Measurements from ENCODE around the gene CPOX.
A peak's percentile ranks its signal among the peaks of the same experiment; 100 is the strongest.

CPOX gene

GRCh38 chr3:98612996-98613517, 19.6 kb upstream of the CPOX start:
- H3K27ac ChIP-seq (ENCODE audit: low read depth, low read length) = no peak overlapping the region
- H3K9ac ChIP-seq (ENCODE audit: low read length in 5 of 5) = peak overlapping the region in 1 of 5 donors; percentile 30
- H3K27me3 ChIP-seq (ENCODE audit: control insufficient read depth in 5 of 5, insufficient read depth in 4 of 5, low read length in 5 of 5) = no peaks in the 10 kb centered on the region
- H3K36me3 ChIP-seq (ENCODE audit: control insufficient read depth in 5 of 5, insufficient read depth in 5 of 5, low read length in 5 of 5) = no peaks in the 10 kb centered on the region
- no peaks in the 10 kb centered on the region for H3K9me3 ChIP-seq (ENCODE audit: control insufficient read depth in 5 of 5, low read length in 5 of 5)
- peak overlapping the region in 1 of 5 donors; percentile 11 for H3K4me3 ChIP-seq (ENCODE audit: low read depth in 1 of 5, low read length in 5 of 5)
- H3K4me1 ChIP-seq (ENCODE audit: control insufficient read depth in 5 of 5, insufficient read depth in 5 of 5, low read length in 5 of 5) = peaks cover 0 to 5% (median 0%) of the 10 kb centered on the region in 5 donors

DNA sequence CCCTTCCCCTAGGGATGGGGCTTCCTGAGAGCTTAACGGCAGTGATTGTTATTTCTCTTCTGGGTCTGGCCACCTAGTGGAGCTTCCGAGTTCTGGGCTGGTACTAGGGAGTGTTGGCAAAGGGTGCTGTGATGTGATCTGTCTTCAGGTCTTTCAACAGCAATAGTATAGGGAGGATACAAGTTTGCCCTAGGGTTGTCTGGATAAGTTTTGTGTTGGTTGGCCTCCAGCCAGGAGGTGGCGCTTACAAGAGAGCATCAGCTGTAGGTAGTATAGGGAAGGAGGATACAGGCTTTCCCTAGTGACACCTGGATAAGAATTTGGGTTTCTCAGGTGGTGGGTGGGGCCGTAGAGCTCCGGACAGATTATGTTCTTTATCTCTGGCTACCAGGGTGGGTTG, 19.2 kb upstream of the CPOX start:
- no peak overlapping the region for H3K27ac ChIP-seq (ENCODE audit: low read depth, low read length)
- no peaks in the 10 kb centered on the region for H3K9me3 ChIP-seq (ENCODE audit: control insufficient read depth in 5 of 5, low read length in 5 of 5)
- no peak overlapping the region for H3K9ac ChIP-seq (ENCODE audit: low read length in 5 of 5)
- H3K4me3 ChIP-seq (ENCODE audit: low read depth in 1 of 5, low read length in 5 of 5) = no peak overlapping the region
- H3K36me3 ChIP-seq (ENCODE audit: control insufficient read depth in 5 of 5, insufficient read depth in 5 of 5, low read length in 5 of 5) = no peaks in the 10 kb centered on the region
- H3K4me1 ChIP-seq (ENCODE audit: control insufficient read depth in 5 of 5, insufficient read depth in 5 of 5, low read length in 5 of 5) = peaks cover 0 to 5% (median 0%) of the 10 kb centered on the region in 5 donors
- H3K27me3 ChIP-seq (ENCODE audit: control insufficient read depth in 5 of 5, insufficient read depth in 4 of 5, low read length in 5 of 5) = no peaks in the 10 kb centered on the region

GRCh38 chr3:98608029-98608428, 14.6 kb upstream of the CPOX start:
- no peaks in the 10 kb centered on the region for H3K36me3 ChIP-seq (ENCODE audit: control insufficient read depth in 5 of 5, insufficient read depth in 5 of 5, low read length in 5 of 5)
- peaks cover 0 to 2% (median 0%) of the 10 kb centered on the region in 5 donors for H3K4me1 ChIP-seq (ENCODE audit: control insufficient read depth in 5 of 5, insufficient read depth in 5 of 5, low read length in 5 of 5)
- no peak overlapping the region for H3K27ac ChIP-seq (ENCODE audit: low read depth, low read length)
- no peaks in the 10 kb centered on the region for H3K9me3 ChIP-seq (ENCODE audit: control insufficient read depth in 5 of 5, low read length in 5 of 5)
- H3K27me3 ChIP-seq (ENCODE audit: control insufficient read depth in 5 of 5, insufficient read depth in 4 of 5, low read length in 5 of 5) = no peaks in the 10 kb centered on the region
- H3K9ac ChIP-seq (ENCODE audit: low read length in 5 of 5) = no peak overlapping the region
- no peak overlapping the region for H3K4me3 ChIP-seq (ENCODE audit: low read depth in 1 of 5, low read length in 5 of 5)

- Histone ChIP-seq H3K27ac (ENCODE audit: low read depth, low read length) (no peak overlapping the region), H3K9ac (ENCODE audit: low read length in 5 of 5) (no peak overlapping the region), H3K4me1 (ENCODE audit: control insufficient read depth in 5 of 5, insufficient read depth in 5 of 5, low read length in 5 of 5) (peaks cover 0 to 4% (median 0%) of the 10 kb centered on the region in 5 donors), H3K27me3 (ENCODE audit: control insufficient read depth in 5 of 5, insufficient read depth in 4 of 5, low read length in 5 of 5) (no peaks in the 10 kb centered on the region), H3K9me3 (ENCODE audit: control insufficient read depth in 5 of 5, low read length in 5 of 5) (no peaks in the 10 kb centered on the region), H3K4me3 (ENCODE audit: low read depth in 1 of 5, low read length in 5 of 5) (no peak overlapping the region), H3K36me3 (ENCODE audit: control insufficient read depth in 5 of 5, insufficient read depth in 5 of 5, low read length in 5 of 5) (no peaks in the 10 kb centered on the region)
These were observed 10.2 kb upstream of the CPOX start for GRCh38 chr3:98603580-98603979.

DNA sequence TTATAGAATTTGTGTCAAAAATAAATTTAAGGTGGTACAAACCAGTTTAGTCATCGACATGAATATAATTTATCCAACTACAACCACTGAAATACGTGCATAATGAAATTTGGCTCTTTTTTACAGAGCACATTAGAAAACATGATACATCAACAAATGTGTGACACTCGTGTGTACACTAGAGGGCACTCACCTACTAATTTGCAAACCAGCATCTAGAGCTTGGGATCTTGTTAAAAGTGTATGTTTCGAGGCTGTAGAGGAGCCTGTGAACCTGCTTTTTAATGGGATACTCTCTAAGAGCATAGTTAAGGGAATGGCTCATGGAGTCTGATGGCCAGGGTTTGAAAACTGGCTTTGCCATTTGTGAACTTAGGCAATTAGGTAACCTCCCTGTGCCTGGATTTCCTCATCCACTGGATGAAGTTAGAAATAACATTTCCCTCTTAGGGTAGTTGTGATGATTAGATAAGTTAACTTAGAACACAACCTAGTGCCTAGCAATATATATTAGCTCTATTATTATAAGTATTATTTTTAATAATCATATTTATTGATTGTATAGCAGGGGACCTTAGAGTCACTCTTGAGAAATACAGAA, 8.8 kb upstream of the CPOX start:
- Histone ChIP-seq H3K36me3 (ENCODE audit: control insufficient read depth in 5 of 5, insufficient read depth in 5 of 5, low read length in 5 of 5) (no peaks in the 10 kb centered on the region), H3K4me1 (ENCODE audit: control insufficient read depth in 5 of 5, insufficient read depth in 5 of 5, low read length in 5 of 5) (peaks cover 0 to 8% (median 0%) of the 10 kb centered on the region in 5 donors), H3K9me3 (ENCODE audit: control insufficient read depth in 5 of 5, low read length in 5 of 5) (no peaks in the 10 kb centered on the region), H3K4me3 (ENCODE audit: low read depth in 1 of 5, low read length in 5 of 5) (no peak overlapping the region), H3K9ac (ENCODE audit: low read length in 5 of 5) (no peak overlapping the region), H3K27ac (ENCODE audit: low read depth, low read length) (no peak overlapping the region), H3K27me3 (ENCODE audit: control insufficient read depth in 5 of 5, insufficient read depth in 4 of 5, low read length in 5 of 5) (no peaks in the 10 kb centered on the region)

DNA sequence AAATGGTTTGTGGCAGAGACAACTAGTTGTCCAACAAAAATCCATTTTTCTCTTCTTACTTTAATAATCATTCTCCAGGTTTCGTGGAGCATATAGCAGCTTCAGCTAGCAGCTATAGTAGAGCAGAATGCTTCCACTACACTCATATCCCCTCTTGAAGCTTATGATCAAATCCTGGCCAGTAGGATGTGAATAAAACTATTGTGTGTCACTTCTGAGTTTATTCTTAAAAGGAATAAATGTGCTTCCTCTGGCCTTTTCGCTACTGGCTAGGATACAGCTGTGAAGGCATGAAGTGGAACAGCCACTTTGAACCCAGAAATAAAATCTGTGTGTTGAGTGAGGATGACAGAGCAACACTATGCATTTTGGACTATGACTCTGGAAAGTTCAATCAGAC, 7.8 kb upstream of the CPOX start:
- Histone ChIP-seq H3K9ac (ENCODE audit: low read length in 5 of 5) (no peak overlapping the region), H3K27me3 (ENCODE audit: control insufficient read depth in 5 of 5, insufficient read depth in 4 of 5, low read length in 5 of 5) (no peaks in the 10 kb centered on the region), H3K4me1 (ENCODE audit: control insufficient read depth in 5 of 5, insufficient read depth in 5 of 5, low read length in 5 of 5) (peaks cover 0 to 8% (median 0%) of the 10 kb centered on the region in 5 donors), H3K9me3 (ENCODE audit: control insufficient read depth in 5 of 5, low read length in 5 of 5) (no peaks in the 10 kb centered on the region), H3K36me3 (ENCODE audit: control insufficient read depth in 5 of 5, insufficient read depth in 5 of 5, low read length in 5 of 5) (no peaks in the 10 kb centered on the region), H3K27ac (ENCODE audit: low read depth, low read length) (no peak overlapping the region), H3K4me3 (ENCODE audit: low read depth in 1 of 5, low read length in 5 of 5) (no peak overlapping the region)

DNA sequence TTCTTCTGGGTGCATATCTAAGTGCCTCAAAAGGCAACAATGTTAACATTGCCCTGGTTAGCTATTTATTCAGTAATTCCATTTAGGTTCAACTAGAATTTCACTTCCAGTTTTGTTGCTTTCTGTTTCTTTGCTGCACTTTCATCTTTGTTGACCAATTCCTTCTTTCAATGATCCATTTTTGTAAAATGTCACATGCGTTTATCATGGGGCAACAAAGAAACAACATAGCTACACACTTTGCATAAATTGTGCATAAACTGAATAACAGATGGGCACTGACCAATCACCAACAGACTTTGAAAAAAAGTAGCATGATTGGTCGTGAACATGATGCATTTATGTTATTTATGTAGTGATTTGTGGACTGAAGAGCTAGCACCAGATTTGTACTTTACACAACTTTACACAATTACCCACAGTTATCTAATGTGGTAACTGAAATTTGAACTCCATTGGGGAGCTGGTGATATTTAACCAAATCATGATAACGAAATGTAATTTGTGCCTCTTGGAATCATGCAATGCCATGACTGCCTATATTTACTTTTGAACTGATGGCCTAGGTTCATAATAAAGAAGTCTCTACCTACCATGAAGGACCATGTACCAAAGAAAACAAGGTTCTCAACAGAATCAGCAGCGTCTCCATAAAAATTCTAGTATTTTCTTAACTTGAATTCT, 7.1 kb upstream of the CPOX start:
- Histone ChIP-seq H3K4me1 (ENCODE audit: control insufficient read depth in 5 of 5, insufficient read depth in 5 of 5, low read length in 5 of 5) (peaks cover 0 to 8% (median 0%) of the 10 kb centered on the region in 5 donors), H3K36me3 (ENCODE audit: control insufficient read depth in 5 of 5, insufficient read depth in 5 of 5, low read length in 5 of 5) (no peaks in the 10 kb centered on the region), H3K9me3 (ENCODE audit: control insufficient read depth in 5 of 5, low read length in 5 of 5) (no peaks in the 10 kb centered on the region), H3K4me3 (ENCODE audit: low read depth in 1 of 5, low read length in 5 of 5) (no peak overlapping the region), H3K9ac (ENCODE audit: low read length in 5 of 5) (no peak overlapping the region), H3K27ac (ENCODE audit: low read depth, low read length) (no peak overlapping the region), H3K27me3 (ENCODE audit: control insufficient read depth in 5 of 5, insufficient read depth in 4 of 5, low read length in 5 of 5) (no peaks in the 10 kb centered on the region)

DNA sequence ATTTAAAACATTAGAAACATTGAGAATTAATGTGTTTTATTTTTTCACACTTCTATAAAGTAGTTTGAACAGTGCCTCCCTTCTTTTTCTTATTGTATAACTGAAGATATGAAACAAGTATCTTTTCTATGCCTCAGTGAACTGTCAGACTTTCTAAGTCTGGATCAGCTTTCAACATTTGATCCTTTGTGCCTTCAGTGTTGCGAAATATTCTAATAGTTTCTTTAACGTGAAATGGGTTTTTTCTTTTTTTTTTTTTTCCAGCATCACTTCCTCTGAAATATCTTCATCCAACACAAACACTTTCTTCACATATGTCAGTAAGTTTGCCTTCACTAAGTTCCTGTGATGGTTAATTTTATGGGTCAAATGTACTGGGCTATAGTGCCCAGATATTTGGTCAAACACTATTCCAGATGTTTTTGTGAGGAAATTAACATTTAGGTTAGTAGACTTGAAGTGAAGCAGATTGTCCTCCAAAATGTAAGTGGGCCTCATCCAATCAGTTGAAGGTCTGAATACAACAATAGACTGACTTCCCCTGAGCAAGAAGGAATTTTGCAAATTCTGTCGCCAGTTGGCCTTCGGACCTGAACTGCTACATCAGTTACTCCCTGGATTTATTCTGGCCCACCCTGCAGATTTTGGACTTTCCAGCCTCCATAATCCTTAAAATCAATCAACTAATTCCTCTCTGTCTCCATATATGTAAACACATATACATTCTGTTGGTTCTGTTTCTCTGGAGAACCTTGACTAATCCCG, 6.4 kb upstream of the CPOX start:
- Histone ChIP-seq H3K27me3 (ENCODE audit: control insufficient read depth in 5 of 5, insufficient read depth in 4 of 5, low read length in 5 of 5) (no peaks in the 10 kb centered on the region), H3K4me3 (ENCODE audit: low read depth in 1 of 5, low read length in 5 of 5) (no peak overlapping the region), H3K9me3 (ENCODE audit: control insufficient read depth in 5 of 5, low read length in 5 of 5) (no peaks in the 10 kb centered on the region), H3K36me3 (ENCODE audit: control insufficient read depth in 5 of 5, insufficient read depth in 5 of 5, low read length in 5 of 5) (no peaks in the 10 kb centered on the region), H3K9ac (ENCODE audit: low read length in 5 of 5) (no peak overlapping the region), H3K4me1 (ENCODE audit: control insufficient read depth in 5 of 5, insufficient read depth in 5 of 5, low read length in 5 of 5) (peaks cover 0 to 8% (median 0%) of the 10 kb centered on the region in 5 donors), H3K27ac (ENCODE audit: low read depth, low read length) (no peak overlapping the region)

DNA sequence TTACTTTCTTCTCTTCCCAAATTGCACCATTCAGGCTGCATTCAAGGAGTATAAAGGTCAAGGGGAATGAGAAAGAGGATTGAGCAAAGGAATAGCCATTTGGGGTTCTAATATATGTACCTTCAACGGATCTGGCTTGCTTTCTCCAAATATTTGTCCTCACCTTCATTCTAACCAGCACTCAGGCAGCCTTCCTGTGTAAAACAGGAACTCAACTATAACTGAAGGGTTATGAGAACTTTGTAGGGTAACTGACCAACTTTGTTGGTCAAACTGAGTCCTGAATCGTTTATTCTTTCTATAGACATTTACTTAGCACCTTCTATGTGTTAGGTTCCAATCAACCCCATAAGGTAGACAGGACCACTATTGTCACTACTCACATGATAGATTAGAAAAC, 5.1 kb upstream of the CPOX start:
- Histone ChIP-seq H3K9me3 (ENCODE audit: control insufficient read depth in 5 of 5, low read length in 5 of 5) (no peaks in the 10 kb centered on the region), H3K27ac (ENCODE audit: low read depth, low read length) (no peak overlapping the region), H3K27me3 (ENCODE audit: control insufficient read depth in 5 of 5, insufficient read depth in 4 of 5, low read length in 5 of 5) (no peaks in the 10 kb centered on the region), H3K4me3 (ENCODE audit: low read depth in 1 of 5, low read length in 5 of 5) (no peak overlapping the region), H3K9ac (ENCODE audit: low read length in 5 of 5) (no peak overlapping the region), H3K36me3 (ENCODE audit: control insufficient read depth in 5 of 5, insufficient read depth in 5 of 5, low read length in 5 of 5) (no peaks in the 10 kb centered on the region), H3K4me1 (ENCODE audit: control insufficient read depth in 5 of 5, insufficient read depth in 5 of 5, low read length in 5 of 5) (peaks cover 0 to 14% (median 5%) of the 10 kb centered on the region in 5 donors)

Data from subcutaneous abdominal adipose tissue (tissue), 5 donors.